GM23338 (cell line): ENCODE data around the gene XPO6. TPM values are rescaled to one million over a fixed set of nuclear protein-coding genes. Genes with fewer than 3 reads are reported as not detected.

ENCODE experiments used
- ATAC-seq: fragments of 200-7000 bp; cut with Tn5 transposase; 3 replicates; pipeline ENCODE4 v1.9.1; 2020
- DNase-seq: peaks from one replicate; pipeline ENCODE4 v3.0.0-alpha.2; 2015; ENCODE audit warnings: low spot score
- H2AFZ ChIP-seq: fragments of 200-600 bp; sonication (generic); 2 replicates; pipeline ENCODE4 v1.8.0; 2016; ENCODE audit warnings: antibody characterized with exemption, mild to moderate bottlenecking, moderate library complexity
- H3F3A ChIP-seq: fragments of 200-600 bp; sonication (generic); replicated peaks from 2 replicates; pipeline ENCODE4 v1.8.0; 2017; ENCODE audit warnings: antibody characterized with exemption, mixed run types, low read depth
- H3K27ac ChIP-seq: fragments of 200-600 bp; sonication (generic); 2 replicates; pipeline ENCODE4 v1.6.1; 2016; ENCODE audit warnings: low read depth
- H3K27me3 ChIP-seq: fragments of 200-600 bp; sonication (generic); 2 replicates; pipeline ENCODE4 v1.8.0; 2016; ENCODE audit warnings: mild to moderate bottlenecking, mixed run types, moderate library complexity; ENCODE audit not compliant: insufficient read depth
- H3K36me3 ChIP-seq: fragments of 200-600 bp; sonication (generic); 2 replicates; pipeline ENCODE4 v1.8.0; 2016; ENCODE audit warnings: mild to moderate bottlenecking; ENCODE audit not compliant: insufficient read depth
- H3K4me1 ChIP-seq: fragments of 200-600 bp; sonication (generic); 2 replicates; pipeline ENCODE4 v1.8.0; 2016; ENCODE audit warnings: mild to moderate bottlenecking, moderate library complexity; ENCODE audit not compliant: insufficient read depth
- H3K4me2 ChIP-seq: fragments of 200-600 bp; sonication (generic); 2 replicates; pipeline ENCODE4 v1.7.1; 2017; ENCODE audit warnings: mixed run types
- H3K4me3 ChIP-seq: fragments of 200-600 bp; sonication (generic); 2 replicates; pipeline ENCODE4 v1.6.1; 2016; ENCODE audit warnings: mixed run types
- H3K79me2 ChIP-seq: fragments of 200-600 bp; sonication (generic); replicated peaks from 2 replicates; pipeline ENCODE4 v1.8.0; 2017; ENCODE audit warnings: mild to moderate bottlenecking; ENCODE audit not compliant: insufficient read depth
- H3K9me2 ChIP-seq: fragments of 200-600 bp; sonication (generic); 2 replicates; pipeline ENCODE4 v1.8.0; 2017; ENCODE audit not compliant: insufficient read depth
- H4K20me1 ChIP-seq: fragments of 200-600 bp; sonication (generic); replicated peaks from 2 replicates; pipeline ENCODE4 v1.8.0; 2017; ENCODE audit warnings: mild to moderate bottlenecking; ENCODE audit not compliant: insufficient read depth
- H3K27ac Mint-ChIP-seq: 2 replicates; pipeline ENCODE4 v1.8.0; 2020; ENCODE audit warnings: inconsistent platforms, mild to moderate bottlenecking, moderate library complexity, mixed read lengths
- H3K27me3 Mint-ChIP-seq: 3 replicates; pipeline ENCODE4 v1.8.0; 2022; ENCODE audit warnings: low read depth, mild to moderate bottlenecking, moderate library complexity, mixed read lengths, inconsistent platforms; ENCODE audit not compliant: insufficient read depth, poor library complexity
- H3K36me3 Mint-ChIP-seq: 3 replicates; pipeline ENCODE4 v1.8.0; 2021; ENCODE audit warnings: low read depth, mild to moderate bottlenecking, inconsistent platforms, moderate library complexity, mixed read lengths
- H3K4me1 Mint-ChIP-seq: 3 replicates; pipeline ENCODE4 v1.8.0; 2020; ENCODE audit warnings: mild to moderate bottlenecking, inconsistent platforms, mixed read lengths
- H3K4me3 Mint-ChIP-seq: 3 replicates; pipeline ENCODE4 v1.8.0; 2021; ENCODE audit warnings: moderate library complexity, mild to moderate bottlenecking, inconsistent platforms, mixed read lengths
- H3K9me3 Mint-ChIP-seq: 3 replicates; pipeline ENCODE4 v1.8.0; 2020; ENCODE audit warnings: moderate library complexity, mild to moderate bottlenecking, inconsistent platforms, mixed read lengths
- CREB1 ChIP-seq: fragments of 250-450 bp; sonication (Bioruptor Pico); IDR thresholded peaks from 2 replicates; pipeline ENCODE4 v1.5.0; 2020; ENCODE audit warnings: low read depth, mild to moderate bottlenecking, moderate library complexity
- EZH2phosphoT487 ChIP-seq: fragments of 200-600 bp; sonication (generic); IDR thresholded peaks from one replicate; pipeline ENCODE4 v1.8.1; 2018; ENCODE audit warnings: antibody characterized with exemption; ENCODE audit not compliant: unreplicated experiment
- STAT1 ChIP-seq: IDR thresholded peaks from one replicate; pipeline ENCODE4 v1.6.1; 2016; ENCODE audit warnings: antibody characterized with exemption; ENCODE audit not compliant: unreplicated experiment
- ZNF114 ChIP-seq: fragments of 250-450 bp; sonication (Bioruptor Pico); IDR thresholded peaks from 2 replicates; pipeline ENCODE4 v1.5.0; 2020; ENCODE audit warnings: mild to moderate bottlenecking, moderate library complexity
- ZNF331 ChIP-seq: fragments of 250-450 bp; sonication (Bioruptor Pico); IDR thresholded peaks from 2 replicates; pipeline ENCODE4 v1.5.0; 2020; ENCODE audit warnings: low read depth, mild to moderate bottlenecking, moderate library complexity
- ZNF462 ChIP-seq: fragments of 250-450 bp; sonication (Bioruptor Pico); IDR thresholded peaks from 2 replicates; pipeline ENCODE4 v1.5.0; 2020; ENCODE audit warnings: mild to moderate bottlenecking, moderate library complexity
- polyA plus RNA-seq: library from polyadenylated mRNA; unstranded; fragments of >200 nt; fragmentation: Nextera tagmentation; extraction: Ambion mirVana; gene quantifications from 2 replicates; pipeline ENCODE4 v1.2.1, GENCODE V29; 2016
- total RNA-seq: library from RNA; depleted of rRNA; stranded (reverse); fragments of >200 nt; shearing (Covaris generic); gene quantifications from 2 replicates; pipeline ENCODE4 v1.2.3, GENCODE V29; 2014
- TF ChIP-seq, protein P1 (sequence below): IDR thresholded peaks from 2 replicates; pipeline ENCODE4 v1.6.1; 2016; ENCODE audit warnings: antibody characterized with exemption

Gene XPO6
- total and polyA plus RNA-seq, 2 experiments from 2014 or later = 83.9 to 178 TPM

- TF ChIP-seq ZNF462 (CRISPR knock-in tag) (no peak), STAT1 (no peak), ZNF331 (CRISPR knock-in tag) (no peak)
- TF ChIP-seq, protein P1, sequence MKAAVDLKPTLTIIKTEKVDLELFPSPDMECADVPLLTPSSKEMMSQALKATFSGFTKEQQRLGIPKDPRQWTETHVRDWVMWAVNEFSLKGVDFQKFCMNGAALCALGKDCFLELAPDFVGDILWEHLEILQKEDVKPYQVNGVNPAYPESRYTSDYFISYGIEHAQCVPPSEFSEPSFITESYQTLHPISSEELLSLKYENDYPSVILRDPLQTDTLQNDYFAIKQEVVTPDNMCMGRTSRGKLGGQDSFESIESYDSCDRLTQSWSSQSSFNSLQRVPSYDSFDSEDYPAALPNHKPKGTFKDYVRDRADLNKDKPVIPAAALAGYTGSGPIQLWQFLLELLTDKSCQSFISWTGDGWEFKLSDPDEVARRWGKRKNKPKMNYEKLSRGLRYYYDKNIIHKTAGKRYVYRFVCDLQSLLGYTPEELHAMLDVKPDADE = no peak
These were observed 121.8 kb downstream of the XPO6 start (continued) for GRCh38 chr16:28089992-28090365.

DNA sequence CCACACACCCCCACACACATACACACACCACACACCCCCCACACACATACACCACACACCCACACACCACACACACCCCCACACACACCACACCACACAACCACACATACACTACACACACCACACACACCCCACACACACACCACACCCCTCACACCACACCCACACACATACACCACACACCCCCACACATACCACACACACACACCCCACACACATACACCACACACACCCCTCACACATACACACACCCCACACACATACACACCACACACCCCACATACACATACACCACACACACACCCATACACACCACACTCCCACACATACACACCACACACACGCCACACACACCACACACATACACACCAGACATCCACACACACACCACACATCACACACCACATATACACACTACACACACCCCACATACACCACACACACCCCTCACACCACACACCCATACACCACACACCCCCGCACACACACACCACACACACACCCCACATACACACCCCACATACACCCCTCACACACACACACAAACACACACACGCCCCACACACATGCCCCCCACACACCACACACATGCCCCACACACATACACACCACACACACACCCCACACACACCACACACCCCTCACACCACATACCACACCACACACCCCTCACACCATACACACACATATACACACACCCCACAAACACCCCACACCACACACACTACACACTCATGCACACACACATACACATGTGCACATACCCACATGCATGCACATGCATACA lies 122.4 kb downstream of the XPO6 start:
- H3K79me2 ChIP-seq = no peaks in the 10 kb centered on the region
- no peak overlapping the region for H3K4me3 ChIP-seq
- H3K4me1 Mint-ChIP-seq = peaks cover 26% of the 10 kb centered on the region
- H3K27me3 ChIP-seq = no peaks in the 10 kb centered on the region
- H2AFZ ChIP-seq = no peak overlapping the region
- H3K36me3 Mint-ChIP-seq = no peaks in the 10 kb centered on the region
- H3K27ac Mint-ChIP-seq = 0 out of 2 replicates have a peak overlapping the region, but pooled peaks have one; percentile 56
- H4K20me1 ChIP-seq = no peaks in the 10 kb centered on the region; the same call in 1 of the 2 replicates
- no peak overlapping the region for H3K4me3 Mint-ChIP-seq
- peaks cover 18% of the 10 kb centered on the region; the same call in 1 of the 2 replicates for H3F3A ChIP-seq
- peaks cover 28% of the 10 kb centered on the region for H3K4me1 ChIP-seq
- H3K27me3 Mint-ChIP-seq = peaks cover 13% of the 10 kb centered on the region
- ATAC-seq (no peak), DNase-seq (no peak)
- H3K4me2 ChIP-seq = no peak overlapping the region
- H3K9me3 Mint-ChIP-seq = no peaks in the 10 kb centered on the region; the same call in 2 of the 3 replicates
- H3K27ac ChIP-seq = no peak overlapping the region
- no peaks in the 10 kb centered on the region for H3K9me2 ChIP-seq
- H3K36me3 ChIP-seq = no peaks in the 10 kb centered on the region
- TF ChIP-seq ZNF331 (CRISPR knock-in tag) (no peak), ZNF462 (CRISPR knock-in tag) (no peak), ZNF114 (CRISPR knock-in tag) (no peak), CREB1 (no peak), EZH2phosphoT487 (no peak)
